Mesodermal cell (in vitro differentiated cells): ENCODE measurements around the gene IFI35. TPM values are rescaled to one million over a fixed set of nuclear protein-coding genes. Genes with fewer than 3 reads are reported as not detected.
"Not testable (repeated sequence)": the region's sequence is repeated elsewhere in the genome, so short reads cannot be mapped to it uniquely, and the experiment has no call there.

Experiments used
- H3K27ac ChIP-seq: 2 replicates; pipeline ENCODE4 v1.7.0; 2013; ENCODE audit warnings: mild to moderate bottlenecking, low read depth, low read length, moderate library complexity; ENCODE audit not compliant: severe bottlenecking
- H3K36me3 ChIP-seq: 2 replicates; pipeline ENCODE4 v1.7.1; 2013; ENCODE audit warnings: mild to moderate bottlenecking, low read length, moderate library complexity; ENCODE audit not compliant: control insufficient read depth, insufficient read depth
- H3K4me1 ChIP-seq: one replicate; pipeline ENCODE4 v1.7.1; 2013; ENCODE audit warnings: mild to moderate bottlenecking, low read length; ENCODE audit not compliant: insufficient read depth, control insufficient read depth, poor library complexity, severe bottlenecking
- H3K4me3 ChIP-seq: 2 replicates; pipeline ENCODE4 v1.7.0; 2013; ENCODE audit warnings: low read length, control low read depth, mild to moderate bottlenecking; ENCODE audit not compliant: insufficient read depth, poor library complexity, severe bottlenecking; ENCODE audit errors: extremely low read depth
- H3K9me3 ChIP-seq: 2 replicates; pipeline ENCODE4 v1.7.1; 2013; ENCODE audit warnings: mild to moderate bottlenecking, low read length, moderate library complexity; ENCODE audit not compliant: control insufficient read depth
- WGBS, 2 experiments: methylation state at CpG; one replicate each; pipeline ENCODE4 v1.1.5; 2013; ENCODE audit warnings: missing lambda C conversion rate in 2 of 2; ENCODE audit not compliant: insufficient coverage in 2 of 2; 5-methylcytosine and 5-hydroxymethylcytosine counted together
- polyA plus RNA-seq, 2 experiments: library from polyadenylated mRNA; stranded (reverse); fragments of 50-300 nt; gene quantifications; one replicate each; pipeline ENCODE4 v1.2.3, GENCODE V29; 2013

IFI35 gene
- 0.88 TPM for polyA plus RNA-seq (2013, experiment 1 of 2)
- polyA plus RNA-seq (2013, experiment 2 of 2) = 1.4 TPM

DNA sequence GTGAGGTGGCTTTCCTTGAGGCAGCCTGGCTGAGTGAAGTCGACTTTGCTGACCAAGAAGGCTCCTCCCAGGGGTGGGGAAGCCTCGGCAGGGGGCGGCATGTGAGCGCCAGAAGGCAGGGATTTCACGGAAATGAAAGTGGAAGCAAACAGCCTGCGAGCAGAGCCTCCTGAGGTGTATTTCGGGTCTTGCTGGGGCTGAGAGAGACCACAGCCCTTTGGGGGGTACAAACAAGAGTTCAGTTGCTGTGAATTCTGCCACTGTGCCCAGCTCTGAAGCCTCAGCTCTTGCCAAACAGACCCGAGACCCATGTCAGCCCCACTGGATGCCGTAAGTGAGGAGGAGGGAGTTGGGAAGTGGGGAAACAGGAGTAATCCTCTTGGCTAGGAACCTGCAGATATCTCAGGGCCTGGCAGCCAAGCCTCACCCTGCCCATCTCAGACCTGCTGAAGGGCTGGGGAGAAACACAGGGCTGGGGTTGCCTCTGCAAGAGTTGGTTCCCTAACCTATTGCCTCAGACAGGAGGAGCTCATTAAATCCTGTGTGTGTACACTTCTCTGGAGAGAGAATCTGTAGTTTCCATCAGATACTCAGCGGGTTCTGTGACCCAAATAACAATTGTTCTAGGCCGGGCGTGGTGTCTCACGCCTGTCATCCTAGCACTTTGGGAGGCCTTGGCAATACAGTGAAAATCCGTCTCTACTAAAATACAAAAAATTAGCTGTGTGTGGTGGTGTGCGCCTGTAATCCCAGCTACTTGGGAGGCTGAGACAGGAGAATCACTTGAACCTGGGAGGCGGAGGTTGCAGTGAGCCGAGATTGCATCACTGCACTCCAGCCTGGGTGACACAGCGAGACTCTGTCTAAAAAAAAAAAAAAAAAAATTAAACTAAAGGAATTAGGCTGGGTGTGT is at the start of gene IFI35:
Gene IFI35 (plus strand): TSS at position 146 of the 913 bp plus-strand sequence. CDS start 164 bp downstream, at position 310.
- peaks cover 22% of the 10 kb centered on the region for H3K4me1 ChIP-seq
- no peaks in the 10 kb centered on the region for H3K9me3 ChIP-seq
- H3K27ac ChIP-seq = peak within 1 kb of the TSS; percentile 76
- 19 to 46% methylated on average over 10 to 12 of the region's 18 CpGs for WGBS, 2 experiments
- peaks cover 27% of the 10 kb centered on the region for H3K36me3 ChIP-seq
- H3K4me3 ChIP-seq = peak within 1 kb of the TSS; percentile 11

DNA sequence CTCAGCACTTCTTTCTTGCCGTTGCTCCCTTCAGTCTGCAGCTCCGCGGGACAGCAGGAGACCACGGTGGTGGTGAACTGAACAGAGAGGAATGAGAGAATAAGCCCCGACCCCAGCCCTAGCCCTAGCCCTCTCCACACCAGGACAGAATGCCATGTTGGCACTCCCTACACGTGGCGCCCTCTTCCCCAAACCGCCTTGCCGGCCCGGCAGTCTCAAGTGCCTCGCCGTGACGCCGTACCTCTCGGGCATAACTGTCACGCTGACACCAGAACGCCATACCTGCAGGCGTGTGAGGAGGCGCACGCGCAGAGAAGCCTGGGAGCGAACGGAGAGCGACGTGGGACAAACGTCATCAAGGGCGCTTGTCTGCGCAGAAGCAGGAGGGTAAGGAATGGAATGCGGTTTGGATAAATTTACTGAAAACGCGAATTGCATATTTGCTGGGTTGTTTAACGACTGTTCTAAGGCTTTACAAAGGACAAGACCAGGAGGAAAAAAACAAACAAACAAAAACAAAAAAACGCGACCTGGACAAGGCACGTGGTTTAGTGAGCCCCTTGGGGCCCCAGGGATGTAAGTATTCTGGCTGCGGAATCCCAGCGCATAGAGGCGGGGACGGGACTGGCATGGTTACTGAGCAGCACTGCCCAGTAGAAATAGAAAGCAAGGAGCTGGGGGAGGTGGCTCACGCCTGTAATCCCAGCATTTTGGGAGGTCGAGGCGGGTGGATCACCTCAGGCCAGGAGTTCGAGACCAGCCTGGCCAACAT is 42.2 kb upstream of the IFI35 start, which contains the start of gene AARSD1:
Gene AARSD1 (minus strand): TSS at position 294 of the 772 bp plus-strand sequence. CDS start 14 bp downstream, at position 280.
- 5 to 11% methylated on average over 24 to 35 of the region's 43 CpGs for whole genome bisulfite sequencing, 2 experiments
- peaks cover 36% of the 10 kb centered on the region for H3K36me3 ChIP-seq
- H3K4me3 ChIP-seq = peak within 1 kb of the TSS; percentile 67
- H3K9me3 ChIP-seq = no peaks in the 10 kb centered on the region
- H3K4me1 ChIP-seq = no peaks in the 10 kb centered on the region
- peak within 1 kb of the TSS; percentile 79 for H3K27ac ChIP-seq

DNA sequence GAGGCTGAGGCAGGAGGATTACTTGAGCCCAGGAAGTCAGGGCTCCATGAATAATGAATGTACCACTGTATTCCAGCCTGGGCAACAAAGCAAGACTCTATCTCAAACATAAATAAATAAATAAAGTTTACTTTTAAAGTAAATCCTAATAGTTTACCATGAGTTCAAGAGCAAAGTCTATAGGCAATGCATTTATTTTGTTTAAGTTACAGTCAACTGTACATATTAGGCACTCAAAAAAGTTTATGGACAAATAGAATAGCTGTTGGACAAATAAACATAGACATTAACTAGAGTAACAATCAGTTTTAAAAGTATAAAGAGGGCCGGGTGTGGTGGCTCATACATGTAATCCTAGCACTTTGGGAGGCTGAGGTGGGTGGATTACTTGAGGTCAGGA is 38.7 kb upstream of the IFI35 start:
- H3K9me3 ChIP-seq = no peaks in the 10 kb centered on the region
- no CpG with 5 or more reads among the region's 1 CpG for WGBS, 2 experiments
- peaks cover 3% of the 10 kb centered on the region for H3K36me3 ChIP-seq
- no peak overlapping the region for H3K27ac ChIP-seq
- no peaks in the 10 kb centered on the region for H3K4me1 ChIP-seq
- no peak overlapping the region for H3K4me3 ChIP-seq

DNA sequence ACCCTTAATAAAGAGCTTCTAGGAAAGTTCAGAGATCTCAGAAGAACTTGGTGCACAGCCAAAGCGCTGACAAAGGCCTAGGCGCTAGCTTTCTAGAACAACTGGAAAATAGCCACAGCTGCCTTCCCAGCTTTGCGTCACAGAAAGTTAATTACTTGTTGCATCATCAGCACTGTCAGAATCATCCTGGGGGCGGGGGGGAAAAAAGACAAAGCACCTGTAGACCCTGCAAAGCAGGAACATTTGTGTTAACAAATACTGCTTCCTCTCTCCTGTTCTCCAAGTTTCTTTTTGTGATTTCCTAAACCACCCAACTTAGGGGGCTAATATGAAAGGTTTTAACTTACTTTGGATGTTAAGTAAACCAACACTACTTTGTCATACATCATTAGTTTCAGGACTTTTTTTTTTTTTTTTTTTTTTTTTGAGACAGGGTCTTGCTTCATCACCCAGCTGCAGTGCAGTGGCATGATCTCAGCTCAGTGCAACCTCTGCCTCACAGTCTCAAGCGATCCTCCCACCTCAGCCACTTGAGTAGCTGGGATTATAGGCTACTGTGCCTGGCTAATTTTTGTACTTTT is 37.5 kb upstream of the IFI35 start:
- Histone ChIP-seq H3K4me1 (no peaks in the 10 kb centered on the region), H3K27ac (no peak overlapping the region), H3K9me3 (no peaks in the 10 kb centered on the region), H3K4me3 (no peak overlapping the region), H3K36me3 (peaks cover 3% of the 10 kb centered on the region)
- WGBS, 2 experiments = 88% methylated on average over 3 of the region's 5 CpGs; no CpG with 5 or more reads in 1 of the 2 experiments

DNA sequence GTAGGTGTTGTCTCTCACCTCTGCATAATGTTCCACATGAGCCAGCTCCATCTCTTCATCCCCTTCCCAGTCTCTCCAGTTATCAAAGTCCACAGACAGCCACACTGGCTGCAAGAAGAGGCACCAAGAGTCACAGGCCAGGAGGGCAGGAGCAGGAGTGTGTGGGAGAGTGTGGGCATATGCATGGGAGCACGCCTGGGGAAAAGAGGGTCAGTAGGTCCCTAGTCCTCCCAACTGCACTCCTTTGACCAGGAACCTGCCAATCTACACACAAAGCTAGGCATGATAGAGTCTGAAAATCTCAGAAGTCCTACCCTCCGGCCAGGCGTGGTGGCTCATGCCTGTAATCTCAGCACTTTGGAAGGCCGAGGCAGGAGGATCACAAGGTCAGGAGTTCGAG is 35.0 kb upstream of the IFI35 start:
- no peaks in the 10 kb centered on the region for H3K4me1 ChIP-seq
- H3K4me3 ChIP-seq = no peak overlapping the region
- 74 to 96% methylated on average over 4 of the region's 5 CpGs for WGBS, 2 experiments
- H3K9me3 ChIP-seq = no peaks in the 10 kb centered on the region
- peaks cover 8% of the 10 kb centered on the region for H3K36me3 ChIP-seq
- no peak overlapping the region for H3K27ac ChIP-seq

DNA sequence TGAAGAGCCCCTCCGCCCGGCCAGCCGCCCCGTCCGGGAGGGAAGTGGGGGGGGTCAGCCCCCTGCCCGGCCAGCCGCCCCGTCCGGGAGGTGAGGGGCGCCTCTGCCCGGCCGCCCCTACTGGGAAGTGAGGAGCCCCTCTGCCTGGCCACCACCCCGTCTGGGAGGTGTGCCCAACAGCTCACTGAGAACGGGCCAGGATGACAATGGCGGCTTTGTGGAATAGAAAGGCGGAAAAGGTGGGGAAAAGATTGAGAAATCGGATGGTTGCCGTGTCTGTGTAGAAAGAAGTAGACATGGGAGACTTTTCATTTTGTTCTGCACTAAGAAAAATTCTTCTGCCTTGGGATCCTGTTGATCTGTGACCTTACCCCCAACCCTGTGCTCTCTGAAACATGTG is 33.3 kb upstream of the IFI35 start:
- H3K27ac ChIP-seq, H3K4me3 ChIP-seq, H3K9me3 ChIP-seq, H3K4me1 ChIP-seq, H3K36me3 ChIP-seq: not testable (repeated sequence)
- WGBS, 2 experiments = no CpG with 5 or more reads among the region's 18 CpGs

DNA sequence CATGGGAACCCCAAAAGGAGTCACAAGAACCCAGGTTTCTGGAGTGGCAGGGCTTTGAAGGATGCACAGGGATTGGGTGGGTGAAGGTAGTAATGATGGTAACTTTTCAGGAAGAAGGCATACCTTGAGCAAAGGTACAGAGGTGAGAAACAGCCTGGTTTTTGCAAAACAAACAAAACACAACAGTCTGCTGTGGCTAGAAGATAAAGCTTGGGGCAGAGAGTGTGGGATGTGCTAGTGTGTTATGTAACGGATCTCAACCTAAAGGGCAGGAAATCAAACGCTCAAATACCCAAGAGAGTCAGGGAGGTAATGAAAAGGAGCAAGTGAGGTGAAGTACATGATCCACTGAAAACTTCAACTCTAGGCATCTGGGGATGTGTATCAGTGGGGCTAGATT is 31.3 kb upstream of the IFI35 start:
- H3K9me3 ChIP-seq = no peaks in the 10 kb centered on the region
- 95 to 100% methylated on average over 2 of the region's 2 CpGs for WGBS, 2 experiments
- H3K36me3 ChIP-seq = peaks cover 5% of the 10 kb centered on the region
- peaks cover 3% of the 10 kb centered on the region for H3K4me1 ChIP-seq
- H3K4me3 ChIP-seq = no peak overlapping the region
- no peak overlapping the region for H3K27ac ChIP-seq

DNA sequence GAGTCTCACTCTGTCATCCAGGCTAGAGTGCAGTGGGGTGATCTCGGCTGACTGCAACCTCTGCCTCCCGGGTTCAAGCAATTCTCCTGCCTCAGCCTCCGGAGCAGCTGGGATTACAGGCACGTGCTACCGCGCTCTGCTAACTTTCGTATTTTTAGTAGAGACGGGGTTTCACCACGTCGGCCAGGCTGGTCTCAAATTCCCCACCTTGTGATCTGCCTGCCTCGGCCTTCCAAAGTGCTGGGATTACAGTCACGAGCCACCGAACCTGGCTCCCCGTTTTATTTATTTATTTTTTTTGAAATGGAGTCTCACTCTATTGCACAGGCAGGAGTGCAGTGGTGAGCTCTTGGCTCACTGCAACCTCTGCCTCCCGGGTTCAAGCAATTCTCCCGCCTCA is 30.9 kb upstream of the IFI35 start:
- not testable (repeated sequence) for H3K4me3 ChIP-seq, H3K27ac ChIP-seq, H3K36me3 ChIP-seq, H3K4me1 ChIP-seq, H3K9me3 ChIP-seq
- WGBS, 2 experiments = 86 to 88% methylated on average over 14 to 16 of the region's 16 CpGs

DNA sequence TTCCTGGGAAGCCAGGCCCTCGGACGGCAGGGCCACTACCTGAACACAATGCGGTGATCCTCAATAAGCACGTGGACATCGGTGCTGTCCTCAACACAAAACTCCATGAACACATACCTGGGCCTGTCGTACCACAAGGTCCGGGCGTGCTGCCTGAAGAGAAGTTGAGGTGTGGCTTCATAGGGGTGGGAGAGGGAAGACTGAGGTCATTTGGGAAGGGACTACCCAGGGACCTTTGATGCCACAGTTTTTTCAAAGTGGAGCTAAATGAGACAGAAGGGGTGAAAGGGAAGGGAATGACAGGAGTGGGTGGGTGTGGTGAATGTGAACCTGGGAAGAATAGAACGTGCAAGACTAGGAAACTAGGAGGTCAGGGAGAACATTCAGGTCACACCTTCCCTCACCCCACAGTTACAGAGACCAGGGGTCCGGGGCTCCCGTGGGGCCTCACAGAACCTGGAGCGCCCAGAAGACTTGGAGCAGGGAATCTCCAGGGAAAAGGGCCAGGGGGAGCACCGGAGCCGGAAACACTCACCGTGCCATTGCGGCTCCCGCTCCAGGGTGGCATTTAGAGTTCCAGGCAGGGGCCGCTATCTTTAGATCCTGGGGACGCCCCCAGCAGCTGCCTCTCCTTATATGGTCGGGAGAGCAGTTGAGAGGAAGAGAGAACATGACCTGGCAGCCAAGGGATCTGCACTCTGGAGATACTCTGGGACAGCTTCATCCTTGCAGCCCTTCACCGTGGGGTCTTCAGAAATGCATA is 26.9 kb upstream of the IFI35 start, which contains the start of gene PTGES3L:
Gene PTGES3L (minus strand): TSS at position 570 of the 763 bp plus-strand sequence. CDS start 27 bp downstream, at position 543.
- Histone ChIP-seq H3K4me3 (peak within 1 kb of the TSS; percentile 89), H3K27ac (peak within 1 kb of the TSS; percentile 87), H3K9me3 (no peaks in the 10 kb centered on the region), H3K4me1 (peaks cover 3% of the 10 kb centered on the region), H3K36me3 (peaks cover 16% of the 10 kb centered on the region)
- WGBS, 2 experiments = 41 to 49% methylated on average over 19 to 20 of the region's 21 CpGs

DNA sequence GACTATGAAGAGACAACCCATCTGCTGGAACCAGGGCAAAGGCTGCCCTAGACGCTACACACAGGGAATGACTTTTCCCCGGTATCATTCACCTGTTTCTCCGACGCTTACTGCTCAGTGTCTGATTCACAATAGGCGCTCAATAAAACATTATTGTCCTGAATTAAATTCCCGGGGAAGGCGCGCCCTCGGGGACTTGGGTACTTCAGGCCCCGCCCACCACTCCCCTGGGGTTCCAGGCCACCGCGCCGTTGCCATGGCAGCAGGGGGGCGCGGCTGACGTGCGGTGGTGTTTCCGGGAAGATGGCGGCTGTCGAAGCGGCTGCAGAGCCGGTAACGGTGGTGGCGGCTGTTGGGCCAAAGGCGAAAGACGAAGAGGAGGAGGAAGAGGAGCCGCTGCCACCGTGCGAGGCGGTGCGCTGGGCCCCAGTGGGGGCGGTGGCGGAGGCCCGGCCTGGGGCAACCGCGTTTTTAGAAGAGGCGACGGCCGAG is 26.3 kb upstream of the IFI35 start, which contains the start of gene RUNDC1:
Gene RUNDC1 (plus strand): TSS at position 292 of the 492 bp plus-strand sequence. CDS start 12 bp downstream, at position 304.
- Histone ChIP-seq H3K36me3 (peaks cover 23% of the 10 kb centered on the region), H3K4me1 (peaks cover 3% of the 10 kb centered on the region), H3K9me3 (no peaks in the 10 kb centered on the region), H3K27ac (peak within 1 kb of the TSS; percentile 87), H3K4me3 (peak within 1 kb of the TSS; percentile 89)
- WGBS, 2 experiments = 1 to 2% methylated on average over 33 to 34 of the region's 39 CpGs
